Limb (tissue), 2 donors: ENCODE measurements around the gene IFRD2.
"Not testable (repeated sequence)": the region's sequence is repeated elsewhere in the genome, so short reads cannot be mapped to it uniquely, and the experiment has no call there.

Experiments
- DNase-seq, 2 donors: peaks; one replicate each; pipeline ENCODE4 v3.0.0-alpha.2; 2016; ENCODE audit errors: extremely low spot score in 2 of 2

The IFRD2 gene

DNA sequence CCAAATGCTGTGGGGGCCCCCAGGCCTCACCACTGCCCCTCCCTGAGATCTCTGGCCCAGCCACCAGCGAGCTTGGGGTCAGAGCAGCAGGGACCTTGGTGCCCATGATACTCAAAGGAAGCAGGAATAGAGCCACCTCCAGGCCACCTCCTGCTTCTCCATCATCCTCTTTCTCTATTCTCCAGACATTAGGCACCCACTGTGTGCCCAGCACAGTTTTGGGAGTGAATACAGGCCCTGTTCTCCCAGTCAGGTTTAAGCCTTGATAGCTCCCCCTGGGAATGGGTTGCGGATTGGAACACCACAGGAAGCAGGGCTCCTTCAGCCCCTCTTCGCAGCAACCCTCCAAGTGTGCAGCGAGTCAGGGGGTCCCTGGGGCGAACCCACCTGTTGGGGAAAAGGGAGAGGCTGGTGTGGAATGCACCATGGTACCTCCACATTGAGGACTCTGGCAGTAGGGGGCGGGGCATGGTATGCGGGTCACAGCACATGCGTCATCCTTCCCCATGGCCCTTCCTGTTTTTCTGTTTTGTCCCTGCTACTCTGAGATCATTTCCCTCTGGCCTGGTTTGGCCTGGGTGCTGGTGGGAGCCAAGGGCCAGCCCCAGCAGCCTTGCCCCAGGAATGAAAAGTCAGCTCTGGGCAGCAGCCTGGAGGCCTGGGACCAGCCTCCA is 37.5 kb downstream of the IFRD2 start:
- no peak for DNase-seq

DNA sequence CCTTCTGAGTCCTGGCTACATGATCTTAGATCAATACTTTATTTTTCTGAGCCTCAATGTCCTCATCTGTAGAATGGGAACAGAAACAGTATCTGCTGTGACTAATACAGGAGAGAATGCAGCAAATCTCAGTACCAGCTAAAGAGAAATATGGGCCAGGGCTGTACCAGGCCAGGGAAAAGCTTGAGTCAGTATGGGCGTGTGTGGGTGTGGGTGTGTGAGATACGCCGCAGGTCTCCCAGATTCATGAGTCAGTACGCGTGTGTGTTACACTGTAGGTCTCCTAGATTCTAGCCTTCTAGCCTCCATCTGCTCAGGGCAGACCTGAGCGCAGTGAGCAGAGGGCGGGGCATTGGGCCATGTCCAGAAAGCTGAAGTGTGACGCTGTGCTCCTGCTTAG is 41.0 kb downstream of the IFRD2 start:
- DNase-seq, result no peak

GRCh38 chr3:50250514-50250913 is 41.7 kb downstream of the IFRD2 start:
- no peak for DNase-seq

GRCh38 chr3:50249457-50249856 is 42.8 kb downstream of the IFRD2 start:
- no peak for DNase-seq

DNA sequence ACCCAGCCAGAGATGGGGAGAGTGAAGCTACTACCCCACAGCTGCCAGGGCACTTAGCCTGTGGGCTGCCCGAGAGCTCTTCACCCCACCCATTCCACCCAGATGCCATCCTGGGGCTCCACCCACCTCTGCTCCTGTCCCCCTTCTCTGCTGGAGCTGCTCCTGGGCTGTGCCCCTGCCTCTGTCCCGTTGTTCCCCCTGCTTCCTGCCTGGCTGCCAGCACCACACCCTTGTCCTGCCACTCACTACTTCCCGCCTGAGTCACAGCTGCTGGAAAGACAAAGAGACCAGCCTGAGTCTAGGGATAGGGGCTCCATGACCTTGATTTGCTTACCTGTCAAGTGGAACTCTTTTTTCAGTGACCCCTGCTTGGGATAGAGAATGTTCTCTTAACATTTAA is 43.8 kb downstream of the IFRD2 start:
- DNase-seq, result no peak

GRCh38 chr3:50246517-50246954 is 45.7 kb downstream of the IFRD2 start:
- DNase-seq, result no peak

DNA sequence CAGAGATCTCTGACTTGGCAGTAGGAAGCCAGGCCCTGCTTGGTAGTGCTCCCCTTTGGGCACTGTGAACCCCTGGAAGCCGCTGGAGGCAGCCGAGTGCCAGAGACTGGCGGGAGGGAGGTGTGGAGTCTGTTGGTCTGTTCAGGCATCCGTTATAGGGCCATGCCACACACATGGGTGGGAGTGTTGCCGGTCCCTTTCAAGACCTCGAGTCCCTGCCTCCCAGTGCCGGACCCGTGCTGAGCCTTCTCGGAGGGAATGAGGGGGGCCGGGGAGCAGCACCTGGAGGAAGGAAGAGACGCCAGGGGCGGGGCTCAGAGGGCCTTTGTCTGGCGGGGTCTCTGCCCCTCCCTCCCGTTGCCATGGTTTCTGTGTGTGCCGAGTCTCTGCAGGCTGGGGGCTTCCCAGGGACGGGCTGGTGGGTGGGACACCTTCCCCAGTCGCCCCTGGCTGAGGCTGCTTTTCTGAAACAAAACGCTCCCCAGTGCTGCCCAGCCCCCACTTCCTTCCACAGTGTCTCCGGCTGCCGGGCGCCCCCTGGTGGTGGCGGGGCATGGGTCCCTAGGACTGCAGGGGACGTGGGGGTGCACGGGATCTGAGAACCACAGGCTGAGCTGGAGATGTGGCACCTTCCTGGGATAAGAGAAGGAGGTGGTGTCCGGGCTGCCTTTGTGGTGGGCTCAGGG is 46.3 kb downstream of the IFRD2 start:
- peak; percentile 89 to 98 for DNase-seq

- DNase-seq, result no peak
These were observed 46.9 kb downstream of the IFRD2 start for GRCh38 chr3:50245251-50245745.

- DNase-seq, result not testable (repeated sequence)
These were observed 47.4 kb downstream of the IFRD2 start for GRCh38 chr3:50244813-50245212.

DNA sequence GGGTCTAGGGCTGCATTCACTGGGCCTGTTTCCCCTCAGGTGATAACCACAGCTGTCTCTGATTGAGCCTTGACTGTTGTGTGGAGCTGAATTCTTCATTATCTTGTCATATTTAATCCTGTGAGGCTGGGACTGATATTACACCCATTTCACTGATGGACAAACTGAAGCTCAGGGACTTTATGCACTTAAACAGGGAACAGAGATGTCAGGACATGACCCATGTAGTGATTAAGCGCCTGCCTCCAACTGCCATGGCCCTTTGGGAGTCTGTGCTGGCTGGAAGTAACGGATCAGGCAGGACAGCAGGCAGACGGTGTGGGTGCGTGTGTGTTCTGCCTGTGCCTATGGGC is 48.7 kb downstream of the IFRD2 start:
- no peak for DNase-seq

- no peak for DNase-seq
These were observed 49.2 kb downstream of the IFRD2 start for GRCh38 chr3:50242851-50243542.

GRCh38 chr3:50242381-50242770 is 49.9 kb downstream of the IFRD2 start:
- no peak for DNase-seq

- DNase-seq, result no peak
These were observed 50.4 kb downstream of the IFRD2 start for GRCh38 chr3:50241713-50242380.

GRCh38 chr3:50241163-50241562 is 51.1 kb downstream of the IFRD2 start:
- DNase-seq, result no peak

DNA sequence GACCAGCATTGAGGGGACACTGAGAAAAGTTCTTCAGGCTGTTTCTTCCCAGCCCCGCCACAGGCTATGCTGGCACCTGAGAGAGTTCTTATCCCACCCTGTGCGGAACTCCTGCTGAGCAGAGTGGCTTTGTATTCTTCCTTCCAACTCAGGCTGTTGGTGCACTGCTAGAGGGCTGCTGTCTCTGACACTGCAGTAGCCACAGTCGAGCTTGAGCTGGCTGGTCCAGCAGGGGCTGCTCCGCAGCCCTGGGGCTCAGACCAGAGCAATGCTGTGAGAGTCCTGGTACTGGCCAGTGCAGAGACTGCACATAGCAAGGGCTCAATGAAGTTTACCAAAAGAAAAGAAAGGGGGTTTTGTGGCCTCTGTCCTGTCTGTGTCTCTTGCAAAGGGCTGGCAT is 52.6 kb downstream of the IFRD2 start:
- no peak for DNase-seq

GRCh38 chr3:50238549-50239026 is 53.6 kb downstream of the IFRD2 start:
- DNase-seq, result no peak

DNA sequence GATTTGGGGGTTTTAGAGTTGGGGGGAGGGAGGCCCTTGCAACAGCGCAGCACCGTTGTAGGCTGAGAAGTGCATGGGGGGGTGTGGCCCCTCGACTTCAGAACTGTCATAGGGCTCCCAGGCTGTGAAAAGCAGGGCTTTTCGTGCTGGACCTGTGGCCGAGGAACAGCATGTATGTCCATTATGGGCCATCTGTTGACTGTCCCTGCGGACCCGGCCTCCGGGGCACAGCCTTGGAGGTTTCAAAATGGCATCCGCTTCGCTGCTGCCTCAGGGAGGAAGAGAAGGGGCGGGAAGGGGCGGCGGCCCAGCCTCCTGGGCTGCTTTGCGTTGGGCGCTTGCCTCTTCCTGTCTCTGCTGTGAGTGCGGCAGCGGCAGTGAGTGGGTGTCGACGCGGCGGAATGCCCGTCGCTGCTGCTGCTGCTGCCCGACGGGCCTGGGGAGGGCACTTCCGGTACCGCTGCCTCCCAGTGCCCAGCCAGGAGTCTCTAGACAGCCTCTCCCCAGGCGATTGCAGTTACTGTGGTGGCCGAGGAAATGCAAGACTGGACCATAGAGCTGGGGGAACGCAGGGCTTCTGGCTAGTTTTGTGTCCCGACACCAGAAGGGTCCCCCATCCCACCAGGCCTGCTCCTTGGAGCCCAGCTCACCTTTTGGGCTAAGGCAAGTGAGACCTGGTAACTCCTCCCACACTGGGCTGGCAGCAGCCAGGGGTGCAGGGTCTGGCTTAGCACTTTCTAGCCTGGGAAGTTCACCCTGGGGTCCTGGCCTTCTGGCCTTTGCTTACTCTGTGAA is 54.3 kb downstream of the IFRD2 start:
- peak in 1 of 2 donors; percentile 73 for DNase-seq
